Effector memory CD4-positive, alpha-beta T cell (primary cell): ENCODE data around the gene CACNA1D.

Experiments used
- DNase-seq, 3 donors: peaks; one replicate each; pipeline ENCODE4 v3.0.0-alpha.2; 2020
- H3K27ac ChIP-seq: 2 replicates; pipeline ENCODE4 v1.7.0; 2013; ENCODE audit warnings: mild to moderate bottlenecking, low read length, moderate library complexity; ENCODE audit not compliant: insufficient read depth, poor library complexity, severe bottlenecking
- H3K27me3 ChIP-seq: replicated peaks from 2 replicates; pipeline ENCODE4 v1.7.0; 2013; ENCODE audit warnings: mild to moderate bottlenecking, low read length; ENCODE audit not compliant: insufficient read depth, control insufficient read depth, poor library complexity, severe bottlenecking
- H3K36me3 ChIP-seq: 2 replicates; pipeline ENCODE4 v1.7.0; 2013; ENCODE audit warnings: mild to moderate bottlenecking, low read length, moderate library complexity; ENCODE audit not compliant: control insufficient read depth, insufficient read depth
- H3K4me1 ChIP-seq: 2 replicates; pipeline ENCODE4 v1.7.0; 2013; ENCODE audit warnings: low read length, mild to moderate bottlenecking; ENCODE audit not compliant: control insufficient read depth, insufficient read depth, poor library complexity, severe bottlenecking
- H3K4me3 ChIP-seq: 2 replicates; pipeline ENCODE4 v1.7.0; 2013; ENCODE audit warnings: low read length, low read depth, mild to moderate bottlenecking; ENCODE audit not compliant: insufficient read depth, poor library complexity, severe bottlenecking
- H3K9me3 ChIP-seq: 2 replicates; pipeline ENCODE4 v1.7.0; 2013; ENCODE audit warnings: mild to moderate bottlenecking, low read length, moderate library complexity; ENCODE audit not compliant: control insufficient read depth

CACNA1D gene

DNA sequence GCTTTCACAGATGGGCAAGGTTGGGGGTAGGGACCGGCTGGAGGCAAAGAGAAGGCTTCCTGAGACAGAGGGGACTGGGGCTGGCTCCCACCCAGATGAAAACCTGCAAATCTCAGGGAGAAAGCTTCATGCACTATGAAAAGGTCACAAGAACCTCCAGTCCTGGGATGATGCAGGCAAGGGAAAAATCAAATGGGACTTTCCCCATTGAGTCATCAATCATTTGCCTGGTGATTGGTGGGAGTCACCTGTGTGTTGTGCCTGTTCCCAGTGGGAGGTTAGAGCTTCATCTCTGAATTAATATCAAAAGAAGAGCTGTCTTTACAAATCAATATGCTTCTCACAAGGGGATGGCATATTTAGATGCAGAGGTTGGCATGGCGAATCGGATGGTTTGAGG is 49.9 kb downstream of the CACNA1D start:
- no peaks in the 10 kb centered on the region for H3K27me3 ChIP-seq
- DNase-seq = no peak
- no peaks in the 10 kb centered on the region for H3K9me3 ChIP-seq
- H3K4me1 ChIP-seq = no peaks in the 10 kb centered on the region
- no peak overlapping the region for H3K4me3 ChIP-seq
- no peak overlapping the region for H3K27ac ChIP-seq
- H3K36me3 ChIP-seq = no peaks in the 10 kb centered on the region

GRCh38 chr3:53545310-53545995 is 51.0 kb downstream of the CACNA1D start:
- no peak overlapping the region for H3K4me3 ChIP-seq
- DNase-seq = no peak
- no peaks in the 10 kb centered on the region for H3K27me3 ChIP-seq

DNA sequence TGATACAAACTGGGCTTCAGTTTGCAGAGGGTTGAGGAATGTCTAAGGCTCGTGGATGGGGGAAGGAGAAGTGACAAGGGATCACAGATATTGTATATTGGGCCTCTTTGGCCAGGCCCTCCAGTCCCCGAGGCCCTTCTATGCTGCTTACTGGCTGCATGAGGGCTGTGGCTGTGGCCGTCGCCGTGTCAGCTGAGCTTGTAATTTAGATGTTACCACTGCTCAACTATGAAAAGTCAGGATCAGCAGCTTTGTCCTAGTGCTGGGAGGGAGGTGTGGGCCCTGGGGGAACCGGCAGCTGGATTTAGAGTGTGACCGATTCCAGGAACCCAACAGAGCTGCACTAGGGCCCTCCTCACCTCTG is 51.6 kb downstream of the CACNA1D start:
- no peaks in the 10 kb centered on the region for H3K4me1 ChIP-seq
- H3K27ac ChIP-seq = no peak overlapping the region
- no peak overlapping the region for H3K4me3 ChIP-seq
- no peaks in the 10 kb centered on the region for H3K36me3 ChIP-seq
- no peak for DNase-seq
- no peaks in the 10 kb centered on the region for H3K27me3 ChIP-seq
- H3K9me3 ChIP-seq = no peaks in the 10 kb centered on the region

More at GRCh38 chr3:53545310-53545995, 51.0 kb downstream of the CACNA1D start:
- no peak overlapping the region for H3K27ac ChIP-seq
- H3K4me1 ChIP-seq = no peaks in the 10 kb centered on the region
- H3K9me3 ChIP-seq = no peaks in the 10 kb centered on the region
- H3K36me3 ChIP-seq = no peaks in the 10 kb centered on the region

- H3K4me1 ChIP-seq = no peaks in the 10 kb centered on the region
- no peak for DNase-seq
- H3K36me3 ChIP-seq = no peaks in the 10 kb centered on the region
- H3K27ac ChIP-seq = no peak overlapping the region
- no peak overlapping the region for H3K4me3 ChIP-seq
- no peaks in the 10 kb centered on the region for H3K27me3 ChIP-seq
- H3K9me3 ChIP-seq = no peaks in the 10 kb centered on the region
These were observed 52.9 kb downstream of the CACNA1D start for GRCh38 chr3:53547327-53547726.

DNA sequence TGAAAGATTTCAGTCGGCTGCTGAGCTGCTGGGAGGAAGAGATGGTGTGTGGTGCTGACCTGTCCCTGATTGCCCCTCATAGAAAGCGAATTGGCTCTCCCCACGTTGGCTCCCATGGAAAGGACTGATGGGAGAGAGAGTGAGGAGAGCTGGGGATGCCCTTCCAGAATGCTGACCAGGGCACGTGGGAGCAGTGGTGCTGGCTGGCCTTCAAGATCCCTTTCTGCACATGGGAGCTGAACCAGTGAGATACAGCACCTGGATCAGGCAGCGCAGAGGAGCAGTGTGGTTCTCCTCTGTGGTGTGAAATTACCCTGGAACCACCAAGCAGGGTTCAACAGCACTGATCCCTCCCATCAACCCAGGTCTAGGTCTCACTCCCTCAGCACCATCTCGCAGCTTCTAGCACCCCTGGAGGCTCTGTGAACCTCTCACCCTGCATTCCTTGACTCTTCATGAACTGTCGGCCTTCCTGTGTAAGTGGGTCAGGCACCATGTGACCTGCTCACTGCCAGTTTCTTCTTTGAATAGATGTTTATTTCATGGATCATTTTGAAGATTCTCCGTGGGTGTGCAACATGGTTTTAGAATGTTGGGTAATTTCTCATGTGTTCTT is 55.7 kb downstream of the CACNA1D start:
- no peaks in the 10 kb centered on the region for H3K4me1 ChIP-seq
- no peak overlapping the region for H3K4me3 ChIP-seq
- no peak overlapping the region for H3K27ac ChIP-seq
- no peaks in the 10 kb centered on the region for H3K9me3 ChIP-seq
- no peaks in the 10 kb centered on the region for H3K27me3 ChIP-seq
- H3K36me3 ChIP-seq = no peaks in the 10 kb centered on the region
- no peak for DNase-seq

GRCh38 chr3:53551324-53551723 is 56.9 kb downstream of the CACNA1D start:
- Histone ChIP-seq H3K4me3 (no peak overlapping the region), H3K27ac (no peak overlapping the region), H3K27me3 (no peaks in the 10 kb centered on the region), H3K9me3 (no peaks in the 10 kb centered on the region), H3K36me3 (no peaks in the 10 kb centered on the region), H3K4me1 (no peaks in the 10 kb centered on the region)
- DNase-seq = no peak

DNA sequence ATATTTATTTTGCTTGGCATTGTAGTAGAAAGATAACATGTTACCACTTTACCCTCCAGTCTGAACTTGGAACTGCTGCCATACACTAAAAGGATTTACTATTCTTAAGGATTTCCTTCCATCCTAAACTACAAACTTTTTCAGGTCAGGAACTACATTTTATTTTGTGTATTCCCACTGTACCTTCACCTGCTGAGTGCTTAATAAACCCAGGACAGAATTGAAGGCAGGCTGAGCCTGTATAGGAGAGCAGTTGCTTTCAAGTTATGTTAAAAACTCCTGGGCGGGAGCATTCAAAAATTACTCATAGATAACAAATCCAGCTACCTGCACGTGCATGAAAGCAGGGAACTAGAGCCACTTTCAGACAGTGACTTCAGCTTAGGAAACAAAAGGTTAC is 58.3 kb downstream of the CACNA1D start:
- H3K4me3 ChIP-seq = no peak overlapping the region
- no peak for DNase-seq
- no peaks in the 10 kb centered on the region for H3K36me3 ChIP-seq
- H3K4me1 ChIP-seq = no peaks in the 10 kb centered on the region
- no peaks in the 10 kb centered on the region for H3K27me3 ChIP-seq
- no peak overlapping the region for H3K27ac ChIP-seq
- H3K9me3 ChIP-seq = no peaks in the 10 kb centered on the region

- Histone ChIP-seq H3K4me3 (no peak overlapping the region), H3K36me3 (no peaks in the 10 kb centered on the region), H3K27me3 (no peaks in the 10 kb centered on the region), H3K4me1 (no peaks in the 10 kb centered on the region), H3K27ac (no peak overlapping the region), H3K9me3 (no peaks in the 10 kb centered on the region)
- DNase-seq = no peak
These were observed 58.8 kb downstream of the CACNA1D start for GRCh38 chr3:53553200-53553599.

DNA sequence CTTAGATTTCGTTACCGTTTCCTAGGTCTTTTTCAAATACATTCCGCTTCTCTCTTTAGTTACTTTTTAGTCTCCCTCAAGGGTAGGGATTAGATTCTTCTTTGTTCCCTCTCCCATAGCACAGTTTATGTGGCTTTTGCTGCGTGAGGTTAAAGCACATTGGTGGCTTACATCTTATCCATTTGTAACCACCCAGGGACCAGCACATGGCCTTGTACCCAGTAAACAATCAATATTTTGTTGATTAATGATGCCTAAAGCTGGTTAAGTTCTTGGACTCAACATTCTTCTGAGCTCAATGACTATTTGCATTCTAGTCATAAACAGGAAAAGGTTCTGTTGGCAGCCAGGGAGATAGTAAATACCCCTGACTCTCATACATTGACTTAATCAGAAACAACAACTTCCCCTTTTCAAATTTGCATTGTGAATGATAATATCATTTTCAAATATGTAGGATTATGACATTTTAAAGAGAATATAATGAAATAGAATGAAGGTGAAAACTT is 60.2 kb downstream of the CACNA1D start:
- H3K4me1 ChIP-seq = no peaks in the 10 kb centered on the region
- DNase-seq = no peak
- H3K9me3 ChIP-seq = no peaks in the 10 kb centered on the region
- H3K27me3 ChIP-seq = no peaks in the 10 kb centered on the region
- H3K4me3 ChIP-seq = no peak overlapping the region
- H3K27ac ChIP-seq = no peak overlapping the region
- H3K36me3 ChIP-seq = no peaks in the 10 kb centered on the region

DNA sequence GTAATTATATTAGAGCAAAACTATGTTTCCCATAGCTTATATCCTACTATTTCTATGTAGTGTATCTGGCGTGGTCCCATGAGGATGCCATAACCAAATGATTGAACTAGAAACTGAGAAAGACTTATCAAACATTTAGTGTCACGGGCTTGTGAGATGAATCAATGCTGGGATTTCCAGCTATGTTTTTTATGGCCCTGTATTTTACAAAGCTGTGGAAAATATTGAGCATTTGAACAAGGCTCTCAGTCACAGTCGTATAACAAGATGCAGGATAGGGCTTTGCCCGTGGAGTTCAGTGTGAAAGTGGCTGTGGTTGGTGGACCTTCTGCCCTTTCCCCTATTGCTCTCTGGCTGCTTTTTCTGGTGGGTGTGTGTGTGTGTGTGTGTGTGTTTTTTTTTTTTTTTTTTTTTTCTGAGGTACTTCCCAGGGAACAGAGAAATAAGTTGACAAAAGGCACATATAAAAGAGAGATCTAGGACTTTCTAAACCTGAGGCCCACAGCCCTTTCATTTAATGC is 60.7 kb downstream of the CACNA1D start:
- Histone ChIP-seq H3K27ac (no peak overlapping the region), H3K27me3 (no peaks in the 10 kb centered on the region), H3K4me3 (no peak overlapping the region), H3K9me3 (no peaks in the 10 kb centered on the region), H3K36me3 (no peaks in the 10 kb centered on the region), H3K4me1 (no peaks in the 10 kb centered on the region)
- DNase-seq = no peak
